NCI-H2081 treated with DMSO at 0.1 percent for 48 hours (cell line): Measurements from ENCODE around the gene UBE2Q2.
"Not testable (repeated sequence)": the region's sequence is repeated elsewhere in the genome, so short reads cannot be mapped to it uniquely, and the experiment has no call there.

Experiments
- DNase-seq: peaks from one replicate; lab custom pipeline; 2025; lab: John Stamatoyannopoulos, UW

Gene UBE2Q2

DNA sequence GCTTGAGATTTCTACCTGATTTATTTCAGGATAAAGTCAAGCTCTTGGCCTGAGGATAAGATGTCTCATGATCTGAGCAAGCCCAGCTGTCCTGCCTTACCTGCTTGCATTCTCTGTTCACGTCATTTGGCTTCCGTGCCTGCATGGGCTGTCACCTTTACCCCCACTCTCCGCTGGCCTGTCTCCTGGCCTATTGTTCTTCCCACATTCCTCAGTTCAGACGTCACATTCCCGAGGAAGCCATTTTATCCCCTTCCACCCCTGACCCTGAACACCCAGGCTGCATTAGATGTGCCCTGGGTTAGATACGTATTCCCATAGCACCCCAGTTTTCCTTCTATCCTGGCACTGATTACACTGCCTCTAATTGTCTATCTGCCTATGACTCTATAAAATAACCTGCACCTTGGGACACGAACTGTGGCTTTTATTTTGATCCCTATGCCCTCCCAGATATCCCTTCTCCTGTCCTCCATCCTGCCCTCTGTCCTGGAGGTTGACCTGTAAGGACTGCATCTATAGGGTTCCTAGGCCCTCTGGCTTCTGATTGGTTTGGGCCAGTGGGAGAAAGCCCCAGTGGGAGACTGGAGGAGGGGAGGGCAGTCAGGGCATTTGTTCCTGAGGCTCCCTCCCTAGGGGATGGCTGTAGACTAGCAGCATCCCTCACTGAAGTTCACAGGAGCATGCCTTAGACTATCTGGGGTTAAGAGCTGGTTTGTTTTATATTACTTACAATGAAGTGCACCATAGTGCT lies 19.2 kb upstream of the UBE2Q2 start:
- no peak for DNase-seq

DNA sequence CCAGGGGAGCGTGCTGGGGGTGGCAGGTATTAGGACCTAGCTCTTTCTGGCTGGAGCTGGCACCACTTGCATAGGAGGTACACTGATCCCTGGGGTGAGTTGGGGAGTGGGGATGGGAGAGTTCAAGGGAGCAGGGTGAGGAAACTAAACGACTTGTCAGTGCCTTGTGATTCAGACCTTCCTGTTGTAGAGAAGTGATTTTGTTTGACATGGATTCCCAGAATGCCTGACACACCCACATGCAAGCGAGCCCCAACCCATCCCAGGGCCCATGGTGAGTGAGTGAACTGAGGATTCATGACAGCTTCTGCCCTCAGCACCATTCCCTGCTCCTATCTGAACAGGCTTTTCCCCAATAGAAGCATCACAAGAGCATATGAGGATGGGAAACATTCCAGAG lies 15.6 kb upstream of the UBE2Q2 start:
- no peak for DNase-seq

DNA sequence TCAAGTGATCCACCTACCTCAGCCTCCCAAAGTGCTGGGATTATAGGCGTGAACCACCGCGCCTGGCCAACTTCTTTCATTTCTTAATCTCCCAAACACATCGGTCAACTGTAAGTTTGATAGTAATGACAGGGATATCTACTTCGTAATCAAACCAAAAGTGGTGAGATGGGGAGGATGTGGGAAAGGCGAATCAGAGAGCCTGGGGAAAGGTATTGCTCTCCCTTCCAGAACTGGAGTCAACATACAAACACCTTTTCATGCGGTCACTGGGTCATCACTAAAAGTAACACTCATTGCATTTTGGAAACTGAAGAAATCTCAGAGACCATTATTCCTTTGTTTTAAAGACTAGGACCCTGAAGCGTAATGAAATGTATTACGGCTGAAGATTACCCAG lies 14.8 kb upstream of the UBE2Q2 start:
- no peak for DNase-seq

DNA sequence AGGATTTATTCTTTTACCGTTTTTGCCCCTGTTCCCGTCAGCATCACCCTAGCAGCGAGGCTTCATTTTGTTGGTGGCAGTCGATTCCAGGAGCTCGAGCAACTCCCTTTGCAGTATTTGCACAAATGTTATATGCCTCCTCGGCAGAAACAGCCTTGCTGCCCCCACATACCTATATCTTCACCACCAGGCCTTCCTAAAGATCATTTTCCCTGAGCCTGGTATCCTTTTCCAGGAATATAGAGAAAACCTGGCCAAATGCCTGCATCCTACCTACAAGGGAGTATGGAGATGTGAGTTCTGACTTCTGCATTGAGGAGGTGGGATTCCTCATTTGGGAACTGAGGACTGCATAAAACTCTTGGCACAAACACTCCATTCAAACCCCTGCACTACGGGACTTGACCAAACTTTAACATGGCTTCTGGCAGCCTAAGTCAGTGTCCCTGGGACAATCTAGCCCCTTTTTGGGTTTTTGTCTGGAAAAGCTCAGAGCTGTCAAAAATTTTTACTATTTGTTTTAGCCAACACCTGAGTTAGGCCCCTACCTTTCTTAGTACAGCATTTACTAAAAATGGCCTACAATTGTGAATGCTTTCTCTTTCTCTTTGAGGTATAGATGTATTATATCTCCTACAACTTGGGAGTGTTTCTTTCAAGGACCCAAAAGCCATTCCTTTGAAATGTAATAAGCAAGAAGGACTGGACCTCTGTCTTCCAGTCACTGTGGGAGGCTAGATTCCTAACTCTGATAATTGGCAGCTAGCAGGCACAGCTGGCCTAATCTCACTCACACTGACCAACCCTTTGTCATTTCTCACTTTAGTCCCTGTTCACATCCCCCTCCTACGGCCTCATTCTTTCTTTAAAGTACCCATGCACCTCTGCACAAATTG lies 12.1 kb upstream of the UBE2Q2 start:
- no peak for DNase-seq

DNA sequence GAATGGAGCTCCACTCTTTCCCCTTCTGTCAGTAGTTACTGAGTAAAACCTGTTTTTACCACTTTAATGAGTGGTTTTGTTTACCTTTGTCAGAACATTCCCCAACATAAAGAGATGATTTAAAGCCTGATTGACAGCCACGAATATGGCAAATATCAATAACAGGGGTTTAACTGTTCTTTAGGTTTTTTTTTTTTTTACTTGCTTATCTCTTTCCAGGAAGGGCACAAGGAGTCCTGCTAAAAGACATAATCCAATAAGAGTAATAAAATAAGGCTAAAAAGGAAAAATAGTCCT lies 11.5 kb upstream of the UBE2Q2 start:
- no peak for DNase-seq

DNA sequence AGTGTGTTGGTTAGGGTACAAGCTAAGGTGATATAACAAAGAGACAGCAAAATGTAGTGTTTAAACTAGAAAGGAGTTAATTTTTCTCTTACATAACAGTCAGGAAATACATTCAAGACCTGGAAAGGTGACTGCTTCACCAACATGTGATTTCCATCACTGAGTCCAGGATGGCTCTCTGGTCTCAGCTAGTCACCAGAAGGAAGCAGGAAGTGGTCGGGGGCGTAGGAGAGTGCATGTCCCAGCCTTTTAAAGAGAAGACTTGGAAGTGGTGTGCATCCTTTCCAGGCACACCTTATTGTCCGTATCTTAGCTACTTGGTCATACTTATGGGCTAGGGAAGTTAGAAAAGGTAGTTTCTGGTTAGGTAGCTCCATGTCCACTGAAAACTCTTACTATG lies 11.1 kb upstream of the UBE2Q2 start:
- DNase-seq: no peak

DNA sequence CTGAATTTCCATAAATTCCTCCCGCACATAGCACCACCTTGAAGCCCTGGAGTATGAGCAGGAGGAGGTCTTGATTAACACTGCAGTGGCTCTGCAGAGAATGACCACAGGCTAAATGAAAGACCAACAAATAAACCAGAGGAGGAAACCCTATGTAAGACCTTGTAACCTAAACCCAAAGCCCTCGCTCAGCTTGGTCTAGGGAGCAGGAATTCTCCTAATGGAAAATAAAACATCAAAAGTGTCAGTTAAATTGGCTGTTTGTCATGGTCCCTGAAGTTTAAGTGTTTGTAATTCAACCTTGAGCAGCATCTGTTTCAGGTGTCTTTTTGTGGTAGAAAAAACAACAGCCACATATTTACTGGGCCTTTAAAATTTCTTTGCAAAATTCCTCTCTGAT lies 9.2 kb upstream of the UBE2Q2 start:
- no peak for DNase-seq

DNA sequence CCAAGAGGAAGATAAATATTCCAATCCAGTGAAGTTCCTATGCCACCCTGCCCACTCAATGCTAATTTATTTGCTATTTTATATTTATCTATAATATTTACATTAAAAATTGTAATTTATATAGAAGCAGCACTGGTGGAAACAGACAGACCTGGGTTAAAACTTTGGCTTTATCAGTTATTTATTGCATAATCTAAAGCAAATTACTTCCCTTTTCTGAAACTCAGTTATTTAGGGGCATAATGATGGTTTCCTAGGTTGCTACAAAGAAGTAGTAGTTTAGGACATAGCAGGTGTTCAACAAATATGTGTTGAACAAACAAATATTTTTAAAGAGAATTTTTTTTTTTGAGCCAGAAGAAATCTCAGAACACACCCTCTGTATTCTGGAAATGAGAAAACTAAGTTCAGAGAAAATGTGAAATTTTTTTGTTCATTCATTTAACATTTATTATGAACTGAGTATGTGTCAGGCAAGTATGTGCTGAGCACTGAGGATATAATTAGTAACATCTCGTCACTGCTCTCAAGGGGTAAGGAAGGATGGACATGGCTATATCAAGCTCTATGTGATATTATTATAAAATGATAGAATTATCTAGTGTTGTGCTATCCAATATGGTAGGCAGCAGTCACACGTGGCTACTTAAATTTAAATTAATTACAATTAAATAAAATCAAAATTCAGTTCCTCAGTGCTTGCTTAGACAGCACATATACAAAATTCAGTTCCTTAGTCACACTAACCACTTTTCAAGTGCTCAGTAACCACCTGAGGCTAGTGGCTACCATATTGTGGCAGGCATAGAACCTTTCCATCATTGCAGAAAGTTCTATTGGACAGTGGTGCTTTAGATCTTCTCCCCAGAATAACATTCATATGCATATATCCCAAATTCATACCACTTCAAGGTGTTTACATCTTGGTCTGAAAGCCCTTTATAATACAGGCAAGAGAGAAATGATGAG lies 7.0 kb upstream of the UBE2Q2 start:
- DNase-seq: no peak

DNA sequence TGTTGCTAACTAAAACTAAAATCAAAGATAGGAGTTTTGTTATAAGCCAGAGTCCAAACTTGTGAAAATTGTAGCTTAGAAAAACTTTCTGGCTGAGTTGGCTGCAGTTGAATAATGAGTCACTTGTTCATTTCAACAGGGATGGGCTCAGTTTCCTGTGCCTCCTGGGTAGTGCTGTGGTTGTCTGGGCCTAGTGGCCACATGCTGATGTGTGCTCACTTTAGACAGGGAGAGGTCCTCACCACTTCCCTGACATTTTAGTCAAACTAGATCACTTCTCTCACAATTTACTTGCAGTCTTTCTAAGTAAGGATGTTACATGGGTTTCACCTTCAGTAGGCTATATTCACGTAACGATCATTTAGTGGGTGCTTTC lies 6.3 kb upstream of the UBE2Q2 start:
- DNase-seq: no peak

DNA sequence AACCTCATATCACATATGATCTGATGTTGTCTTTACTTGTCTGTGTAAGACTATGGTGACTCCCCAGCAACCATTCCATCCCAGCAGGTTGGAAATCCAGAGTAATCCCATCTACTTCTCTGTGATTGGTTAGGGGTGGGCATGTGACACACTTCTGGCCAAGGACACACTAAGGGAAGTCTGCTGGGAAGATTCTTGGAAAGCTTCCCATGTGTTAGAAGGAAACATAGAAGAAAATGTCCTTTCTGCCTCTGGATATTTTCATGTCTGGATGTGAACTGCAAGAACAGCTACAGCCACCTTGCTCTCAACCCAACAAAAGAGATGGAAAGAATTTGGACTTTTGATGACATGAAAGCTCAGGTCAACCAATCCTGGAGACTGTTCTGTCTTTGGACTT lies 2.6 kb upstream of the UBE2Q2 start:
- DNase-seq: no peak

DNA sequence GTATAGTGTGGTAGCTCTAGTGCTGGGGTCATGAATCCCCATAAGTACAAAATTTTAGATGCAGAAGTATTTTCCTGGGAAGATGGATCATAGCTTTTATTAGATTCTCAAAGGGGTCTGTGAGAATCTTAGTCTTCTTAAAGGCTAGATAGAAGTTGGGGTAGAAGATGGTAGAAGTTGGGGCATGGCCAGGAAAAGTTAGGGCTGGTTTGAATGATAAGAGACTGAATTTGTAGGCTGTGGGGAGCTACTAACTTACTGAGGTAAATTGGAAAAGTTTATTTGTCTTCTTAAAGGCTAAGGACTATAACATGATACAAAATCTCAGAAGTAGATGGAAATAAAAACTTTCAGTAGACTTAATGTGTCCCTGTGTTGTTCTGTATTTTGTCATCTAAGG lies 1.6 kb upstream of the UBE2Q2 start:
- DNase-seq: no peak

DNA sequence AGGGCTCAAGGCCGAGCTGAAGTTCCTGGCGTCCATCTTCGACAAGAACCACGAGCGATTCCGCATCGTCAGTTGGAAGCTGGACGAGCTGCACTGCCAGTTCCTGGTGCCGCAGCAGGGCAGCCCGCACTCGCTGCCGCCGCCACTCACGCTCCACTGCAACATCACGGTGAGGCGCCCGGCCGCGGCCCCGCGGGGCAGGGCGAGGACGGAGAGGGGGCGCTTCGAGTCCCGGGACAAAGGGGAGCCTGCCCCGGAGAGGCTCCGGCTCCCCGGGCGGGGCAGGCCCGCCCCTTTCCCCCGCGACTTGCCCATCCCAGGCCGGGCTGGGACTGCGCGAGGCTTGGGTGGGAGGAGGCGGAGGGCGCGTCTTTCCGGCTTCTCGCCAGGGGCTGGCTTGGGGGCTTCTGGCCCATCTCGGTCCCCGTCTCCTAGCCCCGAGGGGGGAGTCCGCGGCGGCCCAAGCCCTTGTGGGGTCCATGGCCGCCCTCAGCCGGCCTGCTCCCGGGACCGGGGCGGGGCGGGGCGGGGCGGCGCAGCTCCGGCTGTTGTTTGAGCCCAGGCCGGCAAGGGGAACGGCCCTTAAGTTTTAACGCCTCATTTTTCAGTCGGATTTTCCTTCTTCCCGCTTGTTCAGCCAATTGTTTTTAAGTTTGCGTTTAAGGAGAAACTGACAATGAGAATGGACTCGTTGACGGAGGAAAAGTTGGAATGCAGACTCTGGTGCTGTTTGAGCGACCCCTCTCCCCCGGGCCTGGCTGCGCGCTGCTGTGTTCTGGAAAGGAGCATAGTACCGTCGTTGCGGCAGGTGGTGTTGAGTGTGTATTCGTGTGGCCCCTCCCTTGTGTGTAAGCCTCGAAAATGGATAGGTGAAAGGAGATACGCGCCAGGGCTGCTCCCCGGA lies 683 bp downstream of the UBE2Q2 start:
- no peak for DNase-seq

DNA sequence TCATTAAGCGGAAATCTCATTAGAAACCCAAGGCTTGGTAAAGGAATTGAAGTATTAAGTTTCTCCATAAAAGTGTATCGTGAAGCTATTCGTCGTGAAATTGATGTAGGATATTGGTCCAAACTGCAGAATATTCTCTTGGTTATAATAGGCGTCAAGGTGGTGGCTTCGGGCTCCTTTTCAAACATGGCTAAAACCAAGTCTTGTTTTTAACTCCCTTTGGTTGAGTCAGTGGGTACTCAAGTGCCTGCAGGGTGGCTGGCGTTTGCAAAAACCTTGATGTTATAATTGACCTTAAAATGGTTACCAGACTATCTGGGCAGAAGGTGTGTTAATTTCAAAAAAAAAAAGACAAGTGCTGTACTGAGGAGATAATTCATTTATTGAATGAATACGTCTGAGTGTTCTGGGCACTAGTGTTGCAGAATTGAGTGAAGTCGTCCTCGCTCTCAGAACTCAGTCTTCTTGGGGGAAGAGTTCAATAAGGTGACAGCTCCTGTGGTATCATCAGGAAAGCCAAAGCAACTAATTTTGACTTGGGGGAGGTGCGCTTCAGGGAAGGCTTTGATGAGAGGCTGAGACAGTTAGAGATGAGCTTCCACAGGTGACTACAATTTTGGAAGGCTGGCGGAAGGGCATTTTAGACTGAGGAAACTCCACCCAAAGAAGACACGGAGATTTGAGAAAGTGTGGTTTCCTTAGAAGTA lies 1.5 kb downstream of the UBE2Q2 start:
- no peak for DNase-seq

DNA sequence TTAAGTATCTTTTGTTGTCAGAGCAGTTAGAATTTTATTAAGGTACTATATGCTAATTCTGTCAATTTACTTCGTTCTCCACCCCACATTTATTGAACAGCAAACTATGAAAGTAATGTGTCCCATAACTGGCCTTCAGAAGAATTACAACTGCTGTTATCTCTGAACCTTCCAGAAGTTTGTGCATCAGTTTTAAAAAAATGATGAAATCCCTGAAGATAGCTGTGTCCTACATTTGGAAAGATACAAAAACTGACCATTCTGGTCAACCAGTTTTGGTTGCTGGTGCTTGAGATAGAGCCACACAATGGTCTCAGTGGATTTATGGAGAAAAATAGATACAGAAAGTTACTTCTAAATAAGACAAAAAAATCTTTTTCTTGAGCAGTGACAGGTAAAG lies 5.9 kb downstream of the UBE2Q2 start:
- no peak for DNase-seq

DNA sequence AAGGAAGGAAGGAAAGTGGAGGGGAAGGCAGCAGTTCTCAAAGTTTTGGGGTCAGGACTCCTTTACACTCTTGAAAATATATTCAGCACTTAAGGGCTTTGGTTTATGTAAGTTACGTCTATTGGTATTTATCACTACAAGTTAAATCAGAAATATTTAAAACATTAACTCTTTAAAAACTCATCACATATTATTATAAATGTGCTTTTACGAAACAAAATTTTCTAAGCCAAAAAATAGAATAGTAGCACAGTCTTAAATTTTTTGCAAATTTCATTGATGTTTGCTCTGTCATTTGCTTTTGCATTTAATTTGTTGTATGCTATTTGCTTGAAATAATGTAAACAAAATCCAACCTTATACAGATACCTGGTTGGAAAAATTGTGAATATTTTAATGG lies 7.5 kb downstream of the UBE2Q2 start:
- no peak for DNase-seq

DNA sequence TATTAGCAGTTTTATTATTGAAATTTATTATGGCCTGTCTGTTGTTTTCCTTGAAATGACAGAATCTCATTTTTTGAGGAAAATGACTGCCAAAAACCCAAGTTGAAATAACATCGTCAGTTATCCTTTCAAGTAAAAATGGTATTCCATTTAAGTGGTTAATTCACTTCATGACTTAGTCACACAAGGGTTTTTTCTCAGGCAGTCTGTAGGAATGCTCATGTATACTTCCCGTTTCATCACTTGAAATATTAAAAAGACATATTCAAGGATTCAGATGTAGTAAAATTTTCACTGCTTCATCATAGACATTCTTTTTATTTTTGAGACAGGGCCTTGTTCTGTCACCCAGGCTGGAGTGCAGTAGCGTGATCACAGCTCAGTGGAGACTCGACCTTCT lies 8.3 kb downstream of the UBE2Q2 start:
- not testable (repeated sequence) for DNase-seq

DNA sequence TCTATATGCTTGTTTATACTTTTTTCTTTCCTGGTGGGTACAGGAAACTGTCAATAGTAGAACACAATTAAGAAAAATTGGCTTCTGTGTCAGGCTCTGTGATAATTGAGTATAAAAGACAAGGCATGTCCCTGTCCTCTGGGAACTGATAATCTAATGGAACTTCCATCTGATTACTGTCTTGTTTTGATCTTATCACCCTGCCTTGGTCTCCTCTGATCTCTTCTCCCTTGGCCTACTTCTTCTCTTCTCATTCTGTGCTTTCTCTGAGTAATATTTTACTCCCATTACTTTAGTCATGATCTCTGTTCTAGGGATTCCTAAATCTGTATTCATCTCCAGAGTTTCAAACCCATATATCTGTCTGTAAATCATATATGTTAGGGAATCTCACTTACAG lies 14.6 kb downstream of the UBE2Q2 start:
- DNase-seq: no peak

DNA sequence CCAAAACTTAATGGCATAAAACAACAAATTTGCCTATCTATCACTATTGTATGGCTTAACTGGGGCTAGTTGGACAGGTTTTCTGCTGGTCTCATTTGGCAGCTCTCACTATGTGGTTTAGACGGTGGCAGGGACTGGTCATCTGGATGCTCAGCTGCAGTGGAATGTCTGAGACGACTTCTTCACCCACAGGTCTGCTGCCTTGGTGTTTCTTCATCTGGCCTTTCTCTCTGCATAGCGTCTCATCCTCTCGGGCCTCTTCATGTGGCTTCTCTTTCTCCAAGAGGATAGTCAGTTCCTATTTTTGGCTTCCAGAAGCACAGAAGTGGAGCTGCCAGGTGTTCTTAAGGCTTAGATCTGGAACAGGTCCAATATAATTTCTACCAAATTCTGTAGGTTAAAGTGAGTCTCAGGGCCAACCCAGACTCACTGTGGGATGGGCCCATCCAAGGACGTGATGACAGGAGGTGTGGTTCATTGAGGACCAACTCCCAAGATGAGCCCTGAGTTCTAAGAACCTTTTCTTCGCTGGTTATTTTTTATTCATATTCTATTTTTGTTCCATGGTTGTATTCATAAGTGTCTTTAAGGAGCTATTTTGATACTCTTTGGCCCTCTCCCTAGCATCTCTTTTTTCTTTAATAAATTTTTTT lies 18.6 kb downstream of the UBE2Q2 start:
- DNase-seq: no peak

DNA sequence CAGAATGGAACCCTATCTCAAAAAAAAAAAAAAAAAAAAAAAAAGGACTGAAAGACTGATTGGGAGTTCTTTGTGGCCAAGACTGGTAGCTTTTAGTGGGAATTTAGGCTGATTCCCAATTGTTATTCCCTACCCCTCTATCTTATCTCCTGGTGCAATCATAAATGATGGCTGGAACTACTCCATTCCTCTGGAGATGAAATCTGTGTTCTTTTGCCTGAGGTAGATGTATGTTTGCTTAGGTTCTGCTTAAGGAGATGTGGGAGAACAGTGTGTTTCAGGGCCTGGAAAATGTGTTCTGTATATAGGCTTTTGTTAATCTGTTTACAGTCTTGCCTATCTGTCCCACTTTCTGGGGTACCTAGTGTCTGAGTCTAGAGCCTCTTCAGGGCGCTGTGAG lies 19.5 kb downstream of the UBE2Q2 start:
- no peak for DNase-seq
